Panc1 (cell line): ENCODE data around the gene ATAD2B. TPM values are rescaled to one million over a fixed set of nuclear protein-coding genes. Genes with fewer than 3 reads are reported as not detected.

Experiments
- ATAC-seq: fragments of 200-7000 bp; cut with Tn5 transposase; 2 replicates; pipeline ENCODE4 v1.9.1; 2020; ENCODE audit warnings: mild to moderate bottlenecking, moderate library complexity
- BruUV-seq: library from RNA; stranded (reverse); fragments of 400-500 nt; replicated peaks from 2 replicates; lab custom pipeline; 2021; lab: Mats Ljungman, UMichigan
- CTCF ChIA-PET: fragments of 300-600 bp; sonication (Branson Sonifier 250); formaldehyde crosslinking; loops from one replicate; lab custom pipeline; 2022; ENCODE audit warnings: antibody characterized with exemption; lab: Charles Lee
- POLR2A ChIA-PET: fragments of 300-600 bp; sonication (Branson Sonifier 250); formaldehyde crosslinking; loops from one replicate; lab custom pipeline; 2022; ENCODE audit warnings: antibody characterized with exemption; lab: Charles Lee
- DNase-seq: peaks from one replicate; pipeline ENCODE4 v3.0.0-alpha.2; 2010; ENCODE audit warnings: low read depth, low spot score
- H3K27ac ChIP-seq: 2 replicates; pipeline ENCODE4 v1.5.1; 2011; ENCODE audit warnings: mild to moderate bottlenecking, low read length, inconsistent platforms
- H3K27me3 ChIP-seq: fragments of 200-500 bp; sonication (Bioruptor generic); 2 replicates; pipeline ENCODE4 v1.6.0; 2014; ENCODE audit warnings: low read length, inconsistent platforms; ENCODE audit not compliant: control insufficient read depth, insufficient read depth
- H3K36me3 ChIP-seq: fragments of 200-500 bp; sonication (Bioruptor generic); 2 replicates; pipeline ENCODE4 v1.5.1; 2014; ENCODE audit warnings: inconsistent platforms, mild to moderate bottlenecking, low read length, moderate library complexity; ENCODE audit not compliant: control insufficient read depth, insufficient read depth
- H3K4me1 ChIP-seq: 2 replicates; pipeline ENCODE4 v1.5.1; 2011; ENCODE audit warnings: inconsistent platforms, mild to moderate bottlenecking, low read length, moderate library complexity; ENCODE audit not compliant: control insufficient read depth, insufficient read depth
- H3K4me3 ChIP-seq, 2 experiments: 2 replicates each; pipeline ENCODE4 v1.5.1; 2011 to 2012; ENCODE audit warnings: low read depth in 2 of 2, low read length in 2 of 2, mild to moderate bottlenecking in 2 of 2, inconsistent platforms in 1 of 2, moderate library complexity in 1 of 2
- H3K9me3 ChIP-seq: fragments of 200-500 bp; sonication (Bioruptor generic); 2 replicates; pipeline ENCODE4 v1.5.1; 2014; ENCODE audit warnings: low read depth, mild to moderate bottlenecking, inconsistent platforms, low read length, moderate library complexity; ENCODE audit not compliant: control insufficient read depth, insufficient read depth
- POLR2AphosphoS5 ChIP-seq: IDR thresholded peaks from 2 replicates; pipeline ENCODE4 v1.6.1; 2012; ENCODE audit warnings: mild to moderate bottlenecking, low read depth, low read length, moderate library complexity
- REST ChIP-seq, 2 experiments: IDR thresholded peaks; 2 replicates each; pipeline ENCODE4 v1.6.1; 2011 to 2012; ENCODE audit warnings: low read depth in 2 of 2, control low read depth in 1 of 2, low read length in 1 of 2, mild to moderate bottlenecking in 1 of 2, moderate library complexity in 1 of 2; ENCODE audit not compliant: insufficient read depth in 1 of 2
- SIN3A ChIP-seq: IDR thresholded peaks from 2 replicates; pipeline ENCODE4 v1.6.1; 2012; ENCODE audit warnings: low read depth, mild to moderate bottlenecking, low read length, moderate library complexity, borderline replicate concordance; ENCODE audit not compliant: insufficient read depth
- TCF7L2 ChIP-seq: IDR thresholded peaks from 2 replicates; pipeline ENCODE4 v1.6.1; 2011; ENCODE audit warnings: mild to moderate bottlenecking, low read depth, low read length, inconsistent platforms
- in situ Hi-C: cut with HindIII; loops from 2 replicates; pipeline ENCODE4 v1.10.0; 2016; ENCODE audit warnings: low sequenced_read_pairs, low pct_unique_long_range_greater_than_20kb
- intact Hi-C: fragments of 100-400 bp; cut with micrococcal nuclease; formaldehyde crosslinking; loops from one replicate; pipeline ENCODE4 v1.10.0; 2022; ENCODE audit not compliant: unreplicated experiment
- total RNA-seq: library from RNA; stranded (reverse); gene quantifications from one replicate; pipeline ENCODE4 v1.2.1, GENCODE V29; 2021; ENCODE audit not compliant: unreplicated experiment
- TF ChIP-seq, protein P1 (sequence below): fragments of 450-650 bp; IDR thresholded peaks from 2 replicates; pipeline ENCODE4 v1.5.1; 2017; ENCODE audit warnings: mild to moderate bottlenecking

ATAD2B gene
- total RNA-seq, 1 experiment from 2014 or later, result 17.9 TPM

GRCh38 chr2:23900541-23901322, 26.2 kb downstream of the ATAD2B start:
- H3K9me3 ChIP-seq, result no peaks in the 10 kb centered on the region
- H3K4me1 ChIP-seq, result peaks cover 22% of the 10 kb centered on the region
- no peak for TF ChIP-seq TCF7L2
- no peak for TF ChIP-seq POLR2AphosphoS5
- no peak for TF ChIP-seq REST (IDR thresholded peaks at IDR 0.05; ENCODE audit: insufficient read depth in 1 of 2, low read depth in 2 of 2, low read length in 1 of 2)
- TF ChIP-seq, protein P1, sequence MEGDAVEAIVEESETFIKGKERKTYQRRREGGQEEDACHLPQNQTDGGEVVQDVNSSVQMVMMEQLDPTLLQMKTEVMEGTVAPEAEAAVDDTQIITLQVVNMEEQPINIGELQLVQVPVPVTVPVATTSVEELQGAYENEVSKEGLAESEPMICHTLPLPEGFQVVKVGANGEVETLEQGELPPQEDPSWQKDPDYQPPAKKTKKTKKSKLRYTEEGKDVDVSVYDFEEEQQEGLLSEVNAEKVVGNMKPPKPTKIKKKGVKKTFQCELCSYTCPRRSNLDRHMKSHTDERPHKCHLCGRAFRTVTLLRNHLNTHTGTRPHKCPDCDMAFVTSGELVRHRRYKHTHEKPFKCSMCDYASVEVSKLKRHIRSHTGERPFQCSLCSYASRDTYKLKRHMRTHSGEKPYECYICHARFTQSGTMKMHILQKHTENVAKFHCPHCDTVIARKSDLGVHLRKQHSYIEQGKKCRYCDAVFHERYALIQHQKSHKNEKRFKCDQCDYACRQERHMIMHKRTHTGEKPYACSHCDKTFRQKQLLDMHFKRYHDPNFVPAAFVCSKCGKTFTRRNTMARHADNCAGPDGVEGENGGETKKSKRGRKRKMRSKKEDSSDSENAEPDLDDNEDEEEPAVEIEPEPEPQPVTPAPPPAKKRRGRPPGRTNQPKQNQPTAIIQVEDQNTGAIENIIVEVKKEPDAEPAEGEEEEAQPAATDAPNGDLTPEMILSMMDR, result no peak
- TF ChIP-seq SIN3A, result no peak
- CTCF ChIA-PET, result interaction anchor here (0.6 kb wide), 1 partner anchor 65 kb away, joined by 3 read pairs; no protein-coding TSS in a partner anchor
- intact Hi-C loops, result no loop called here
- DNase-seq, result peak; percentile 50
- H3K27me3 ChIP-seq, result no peaks in the 10 kb centered on the region
- ATAC-seq, result peak; percentile 86
- peak overlapping the region; percentile 52 for H3K27ac ChIP-seq
- in situ Hi-C loops, result no loop called here
- no peaks in the 10 kb centered on the region for H3K36me3 ChIP-seq
- no TSS peak for BruUV-seq
- no peak overlapping the region for H3K4me3 ChIP-seq
- POLR2A ChIA-PET, result interaction anchor here (0.6 to 0.7 kb wide), 2 partner anchors 38 to 39 kb away, joined by 6 to 7 read pairs; no protein-coding TSS in a partner anchor

GRCh38 chr2:23900133-23900532, 26.8 kb downstream of the ATAD2B start:
- no peaks in the 10 kb centered on the region for H3K27me3 ChIP-seq
- BruUV-seq, result no TSS peak
- ATAC-seq (no peak), DNase-seq (no peak)
- intact Hi-C loops (no loop called here), in situ Hi-C loops (no loop called here)
- no peak overlapping the region for H3K4me3 ChIP-seq
- peak overlapping the region; percentile 52 for H3K27ac ChIP-seq
- ChIA-PET CTCF (interaction anchor here (0.6 kb wide), 1 partner anchor 64 kb away, joined by 3 read pairs; no protein-coding TSS in a partner anchor), POLR2A (interaction anchor here (0.6 kb wide), 1 partner anchor 41 kb away, joined by 3 read pairs; no protein-coding TSS in a partner anchor)
- H3K4me1 ChIP-seq, result peaks cover 22% of the 10 kb centered on the region
- H3K36me3 ChIP-seq, result no peaks in the 10 kb centered on the region
- H3K9me3 ChIP-seq, result no peaks in the 10 kb centered on the region
- TF ChIP-seq TCF7L2 (no peak), REST (IDR thresholded peaks at IDR 0.05; ENCODE audit: insufficient read depth in 1 of 2, low read depth in 2 of 2, low read length in 1 of 2) (no peak), SIN3A (no peak), POLR2AphosphoS5 (no peak)
- TF ChIP-seq, protein P1, result no peak
